IPS DF 19.7 (cell line): ENCODE results near the gene TFCP2L1.

Source experiments
- DNase-seq: peaks from one replicate; pipeline ENCODE4 v3.0.0-alpha.2; 2013; ENCODE audit warnings: low read depth, low spot score

The TFCP2L1 gene

DNA sequence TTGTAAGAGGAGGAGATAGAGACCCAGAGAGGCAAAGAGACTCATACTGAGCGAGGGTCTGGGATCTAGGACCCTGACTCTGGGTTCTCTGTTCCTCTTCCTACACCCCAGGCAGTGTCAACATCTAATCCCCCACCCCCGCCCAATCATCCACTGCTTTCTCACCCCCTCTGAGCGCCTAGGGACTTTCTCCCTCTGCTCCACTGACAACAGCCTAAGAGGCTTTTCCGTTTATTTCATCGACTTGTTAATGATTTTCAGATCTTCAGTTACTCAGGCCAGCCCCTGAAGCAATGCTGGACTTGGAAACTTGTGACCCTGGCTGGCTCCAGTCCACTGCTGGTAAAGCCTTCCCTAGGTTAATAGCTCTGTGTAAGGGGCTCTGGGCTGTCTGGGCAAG is 65.1 kb downstream of the TFCP2L1 start:
- DNase-seq, result no peak

- DNase-seq, result no peak
These were observed 66.5 kb downstream of the TFCP2L1 start for GRCh38 chr2:121218386-121218938.

DNA sequence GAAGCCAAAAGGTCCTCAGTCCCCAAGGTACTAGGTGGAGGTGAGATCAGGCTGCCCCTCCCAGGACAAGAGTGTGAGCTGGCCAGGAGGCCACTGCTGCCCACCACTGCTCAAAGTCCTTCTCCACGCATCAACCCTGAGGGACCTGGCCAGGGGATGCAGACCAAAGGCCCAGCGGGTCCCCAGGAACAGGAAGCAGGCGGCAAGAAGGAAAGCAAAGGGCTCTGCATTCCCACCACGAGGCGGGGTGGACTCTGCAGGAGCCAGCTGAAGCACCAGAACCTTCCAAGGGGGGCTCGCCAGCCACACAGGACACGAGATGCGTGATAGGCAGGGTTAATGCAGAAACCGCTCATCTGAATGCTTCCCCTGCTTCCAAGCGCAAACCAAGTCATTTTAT is 67.4 kb downstream of the TFCP2L1 start:
- DNase-seq, result no peak

- DNase-seq, result no peak
These were observed 70.7 kb downstream of the TFCP2L1 start for GRCh38 chr2:121214296-121214695.

DNA sequence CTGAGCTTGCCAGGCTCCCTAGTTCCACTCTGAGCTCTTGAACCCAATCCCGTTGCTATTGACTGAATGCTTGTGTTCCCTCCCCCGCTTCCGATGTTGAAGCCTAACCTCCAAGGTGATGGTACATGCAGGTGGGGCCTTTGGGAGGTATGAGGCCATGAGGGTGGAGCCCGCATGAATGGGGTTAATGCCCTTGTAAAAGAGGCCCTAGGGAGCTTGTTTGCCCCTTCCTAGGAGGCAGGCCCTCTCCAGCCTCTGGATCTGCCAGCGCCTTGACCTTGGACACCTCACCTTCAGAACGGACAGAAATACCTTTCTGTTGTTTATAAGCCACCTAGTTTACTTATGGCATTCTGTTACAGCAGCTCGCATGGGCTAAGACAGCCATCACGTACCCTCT is 71.6 kb downstream of the TFCP2L1 start:
- no peak for DNase-seq

GRCh38 chr2:121212661-121213325 is 72.2 kb downstream of the TFCP2L1 start:
- DNase-seq, result no peak

DNA sequence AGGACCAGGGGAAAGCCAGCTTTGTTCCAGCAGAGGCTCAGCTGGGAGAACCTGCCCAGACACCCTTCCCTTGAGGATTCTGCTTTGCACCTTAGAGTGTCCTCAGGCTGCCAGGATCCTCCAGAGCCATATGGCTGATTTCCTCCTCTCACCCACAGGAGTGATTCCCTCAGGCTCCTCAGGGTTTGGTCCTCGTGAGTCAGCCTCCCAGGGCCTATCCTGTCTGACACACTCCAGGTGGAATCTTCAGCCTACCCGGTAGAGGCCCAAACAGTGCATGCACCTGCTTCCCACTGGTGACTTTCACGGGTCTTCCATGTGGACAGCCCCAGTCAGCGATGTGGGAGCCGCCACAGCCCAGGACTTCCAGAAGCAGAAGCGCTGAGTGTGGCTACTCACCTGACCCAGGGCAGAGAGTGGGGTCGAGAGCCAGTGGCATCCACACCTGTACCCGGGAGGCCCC is 73.3 kb downstream of the TFCP2L1 start:
- no peak for DNase-seq

GRCh38 chr2:121211251-121211650 is 73.8 kb downstream of the TFCP2L1 start:
- DNase-seq, result no peak

DNA sequence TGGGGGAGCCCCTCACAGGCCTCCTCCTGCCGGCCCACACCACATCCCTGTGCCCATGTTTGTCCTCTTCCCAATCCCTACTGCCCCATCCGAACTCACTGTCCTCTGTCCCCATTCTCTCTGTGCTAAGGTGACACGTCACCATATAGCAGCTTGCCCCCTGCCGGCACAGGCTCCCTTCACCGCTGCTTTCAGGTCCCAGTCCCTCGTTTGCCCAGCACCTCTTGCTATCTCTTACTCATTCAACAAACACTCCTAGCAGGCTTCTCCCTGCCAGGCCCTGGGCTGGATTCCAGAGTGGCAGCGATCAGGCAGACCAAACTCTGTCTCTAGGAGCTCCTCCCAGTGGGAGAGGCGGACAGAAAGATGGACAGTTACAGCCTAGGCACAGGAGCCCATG is 74.3 kb downstream of the TFCP2L1 start:
- no peak for DNase-seq

- no peak for DNase-seq
These were observed 75.9 kb downstream of the TFCP2L1 start for GRCh38 chr2:121209014-121209610.

DNA sequence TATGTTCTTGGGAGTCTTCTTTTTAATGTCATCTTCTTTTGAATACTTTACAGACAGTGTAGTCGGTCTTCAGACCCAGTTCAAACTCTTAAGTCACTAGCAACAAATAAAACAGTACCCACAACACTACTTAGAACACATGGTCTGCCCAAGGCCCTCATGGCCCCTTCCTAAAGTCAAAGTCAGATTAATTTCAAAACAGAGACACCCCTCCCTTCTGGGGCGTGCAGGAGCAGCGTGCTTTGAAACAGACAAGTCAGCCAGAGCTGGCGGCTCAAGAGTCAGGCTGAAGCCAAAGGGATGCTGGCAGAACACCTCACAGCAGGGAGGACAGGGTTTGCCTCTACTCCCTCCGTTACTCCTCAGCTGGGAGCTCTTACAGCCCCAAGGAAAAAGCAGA is 77.5 kb downstream of the TFCP2L1 start:
- no peak for DNase-seq

DNA sequence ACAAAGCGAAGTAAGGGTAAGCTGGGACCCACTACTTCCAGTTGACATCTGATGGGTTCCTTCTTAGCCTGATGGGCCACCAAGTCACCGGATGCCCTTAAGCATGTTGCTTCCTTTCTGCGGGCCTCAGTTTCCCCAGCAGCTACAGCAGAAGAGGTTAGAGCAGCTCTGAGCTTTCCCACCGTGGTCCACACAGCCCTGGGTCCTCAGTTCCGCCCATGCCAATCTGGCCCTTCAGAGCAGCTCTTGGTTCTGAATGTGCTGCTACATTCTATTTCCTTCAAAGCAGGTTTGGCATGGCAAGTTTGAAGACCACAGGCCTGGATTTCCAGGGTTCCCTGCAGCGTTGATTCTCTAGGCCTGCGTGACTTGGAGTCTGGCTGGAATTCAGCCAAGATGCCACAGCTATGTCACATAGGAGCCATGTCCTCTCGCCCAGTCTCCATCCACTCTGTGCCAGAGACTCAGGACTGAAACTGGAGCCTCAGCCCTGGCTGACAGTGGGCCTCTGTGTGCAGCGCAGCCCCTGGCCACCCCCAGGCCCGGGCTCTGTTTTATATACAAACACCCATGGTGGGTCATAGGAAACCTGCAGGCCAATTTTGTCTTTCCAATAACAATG is 79.6 kb downstream of the TFCP2L1 start:
- DNase-seq, result no peak

GRCh38 chr2:121203591-121204249 is 81.3 kb downstream of the TFCP2L1 start:
- DNase-seq, result no peak

GRCh38 chr2:121202541-121203310 is 82.3 kb downstream of the TFCP2L1 start:
- DNase-seq, result no peak

- no peak for DNase-seq
These were observed 83.2 kb downstream of the TFCP2L1 start for GRCh38 chr2:121201796-121202195.

DNA sequence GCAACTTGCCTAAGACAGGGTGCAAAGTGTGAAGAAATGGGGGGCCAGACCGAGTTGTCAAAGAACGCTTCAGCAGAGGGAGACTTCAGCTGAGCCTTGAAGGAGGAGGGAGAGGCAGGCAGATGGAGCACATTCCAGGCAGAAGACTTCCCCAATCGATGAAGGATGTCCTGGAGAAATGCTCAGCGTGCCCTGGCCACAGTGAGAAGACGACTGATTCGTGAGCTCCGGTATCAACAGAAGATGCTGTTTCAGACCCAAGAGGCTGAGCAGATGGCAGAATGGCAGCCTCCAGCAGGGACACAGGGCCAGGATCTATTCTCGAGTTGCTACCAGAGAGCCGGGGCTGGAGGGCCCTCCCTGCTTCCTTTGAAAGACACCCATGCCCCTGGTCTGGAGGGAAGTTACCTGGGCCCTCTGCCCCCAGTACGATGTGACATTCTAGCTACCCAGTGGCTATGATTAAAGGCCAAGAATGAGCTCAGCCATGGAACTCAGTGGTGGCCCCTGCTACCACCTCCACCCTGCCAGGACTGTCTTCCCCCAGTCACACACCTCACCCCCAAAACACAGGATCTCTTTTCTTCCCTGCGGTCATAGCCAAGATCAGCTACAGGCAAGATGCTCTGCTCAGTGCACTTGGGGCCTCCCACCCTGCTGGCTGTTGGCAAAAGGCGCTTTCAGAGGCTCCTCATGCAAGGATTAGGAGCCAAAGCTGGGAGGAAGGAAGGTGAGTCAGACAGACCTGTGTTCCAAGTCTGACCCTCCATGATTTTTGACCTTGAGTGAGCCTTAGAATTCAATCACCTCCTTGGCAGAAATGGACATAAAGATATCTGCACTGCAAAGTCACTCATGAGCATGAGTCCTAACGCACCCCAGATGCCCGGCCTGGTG is 84.3 kb downstream of the TFCP2L1 start:
- no peak for DNase-seq

- DNase-seq, result no peak
These were observed 85.0 kb downstream of the TFCP2L1 start for GRCh38 chr2:121200011-121200347.

DNA sequence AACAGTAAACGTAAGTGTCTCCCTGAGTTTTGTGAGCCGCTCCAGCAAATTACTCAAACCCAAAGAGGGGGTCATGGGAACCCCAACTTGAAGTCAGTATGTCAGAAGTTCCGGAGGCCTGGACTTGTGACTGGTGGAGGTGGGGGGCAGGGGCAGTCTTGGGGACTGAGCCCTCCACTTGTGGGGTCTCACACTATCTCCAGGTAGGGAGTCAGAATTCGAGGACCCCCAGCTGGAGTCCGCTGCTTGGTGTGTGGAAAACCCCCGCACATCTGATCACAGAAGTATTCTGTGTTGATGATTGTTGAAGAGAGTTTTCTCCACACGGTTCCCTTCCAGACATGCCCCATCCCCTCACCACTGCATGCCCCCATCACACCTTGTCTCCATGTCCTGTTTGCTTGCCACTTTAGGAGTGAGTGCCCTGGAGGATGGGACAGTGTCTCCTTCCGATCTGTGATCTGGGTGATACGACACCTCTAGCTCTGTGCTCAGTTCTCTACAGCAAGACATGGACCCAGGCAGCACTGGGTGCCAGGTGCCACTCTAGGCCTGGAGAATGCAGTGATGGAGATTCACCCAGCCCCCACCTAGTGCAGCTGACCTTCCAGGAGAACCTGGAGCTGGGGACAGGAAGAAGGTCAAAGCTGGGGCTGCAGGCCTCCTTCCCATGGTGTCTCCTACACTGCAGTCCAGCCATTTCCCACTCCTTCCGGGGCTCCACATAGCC is 85.6 kb downstream of the TFCP2L1 start:
- DNase-seq, result no peak

GRCh38 chr2:121197369-121198091 is 87.5 kb downstream of the TFCP2L1 start:
- no peak for DNase-seq
